NCI-H1105 treated with DMSO at 0.1 percent for 48 hours (cell line): ENCODE results near the gene NPY5R.

Experiments
- DNase-seq: peaks from one replicate; lab custom pipeline; 2025; lab: John Stamatoyannopoulos, UW

Gene NPY5R

GRCh38 chr4:163343604-163344146, at the start of gene NPY5R:
TSS of gene NPY5R (plus strand) at chr4:163343892. CDS start at chr4:163350274, 6,382 bp downstream.
- DNase-seq = no peak

- DNase-seq = no peak
Observed at GRCh38 chr4:163295138-163295537, 48.6 kb upstream of the NPY5R start.

GRCh38 chr4:163300445-163300844, 43.2 kb upstream of the NPY5R start:
- DNase-seq = no peak

GRCh38 chr4:163303069-163303468, 40.6 kb upstream of the NPY5R start:
- DNase-seq = no peak

- no peak for DNase-seq
Observed at GRCh38 chr4:163309466-163309865, 34.2 kb upstream of the NPY5R start.

- DNase-seq = no peak
Observed at GRCh38 chr4:163317110-163317509, 26.6 kb upstream of the NPY5R start.

GRCh38 chr4:163330916-163331628, 12.6 kb upstream of the NPY5R start:
- DNase-seq = no peak

- peak; percentile 49 for DNase-seq
Observed at GRCh38 chr4:163331629-163332376, 11.9 kb upstream of the NPY5R start.

- peak; percentile 77 for DNase-seq
Observed at GRCh38 chr4:163332526-163333406, 10.9 kb upstream of the NPY5R start, which contains the start of gene NPY1R. TSS of gene NPY1R (minus strand) at chr4:163332596. CDS start at chr4:163326554, 6,042 bp downstream.

GRCh38 chr4:163335384-163335783, 8.3 kb upstream of the NPY5R start:
- DNase-seq = no peak

- DNase-seq = no peak
Observed at GRCh38 chr4:163344147-163345125, 744 bp downstream of the NPY5R start.

GRCh38 chr4:163350672-163351071, 7.0 kb downstream of the NPY5R start:
- no peak for DNase-seq

GRCh38 chr4:163353054-163353453, 9.4 kb downstream of the NPY5R start:
- DNase-seq = no peak

- DNase-seq = no peak
Observed at GRCh38 chr4:163356104-163356503, 12.4 kb downstream of the NPY5R start.

GRCh38 chr4:163367651-163368050, 24.0 kb downstream of the NPY5R start:
- DNase-seq = no peak

- no peak for DNase-seq
Observed at GRCh38 chr4:163372029-163372428, 28.3 kb downstream of the NPY5R start.

GRCh38 chr4:163378661-163379060, 35.0 kb downstream of the NPY5R start:
- no peak for DNase-seq

GRCh38 chr4:163380703-163381102, 37.0 kb downstream of the NPY5R start:
- DNase-seq = no peak

GRCh38 chr4:163382178-163382869, 38.6 kb downstream of the NPY5R start:
- no peak for DNase-seq

- no peak for DNase-seq
Observed at GRCh38 chr4:163384434-163384833, 40.7 kb downstream of the NPY5R start.
